BJ (cell line): Measurements from ENCODE around the gene NUDT7. TPM values are rescaled to one million over a fixed set of nuclear protein-coding genes. Genes with fewer than 3 reads are reported as not detected.
A peak's percentile ranks its signal among the peaks of the same experiment; 100 is the strongest.

ENCODE experiments used
- CTCF ChIA-PET: fragments of 350-600 bp; formaldehyde crosslinking; extraction: SDS; loops from one replicate; lab custom pipeline; 2021; ENCODE audit warnings: antibody characterized with exemption, inconsistent platforms; lab: Yijun Ruan, JAX
- POLR2A ChIA-PET: fragments of 300-600 bp; sonication (Branson Sonifier 250); formaldehyde crosslinking; extraction: SDS; loops from one replicate; lab custom pipeline; 2021; ENCODE audit warnings: antibody characterized with exemption; lab: Charles Lee
- DNase-seq: peaks from one replicate; pipeline ENCODE4 v3.0.0-alpha.2; 2011; ENCODE audit warnings: low read depth
- H3K27me3 ChIP-seq: 2 replicates; pipeline ENCODE4 v1.6.0; 2011; ENCODE audit warnings: low read length; ENCODE audit not compliant: control insufficient read depth, insufficient read depth
- H3K36me3 ChIP-seq: 2 replicates; pipeline ENCODE4 v1.5.1; 2011; ENCODE audit warnings: low read length; ENCODE audit not compliant: control insufficient read depth, insufficient read depth
- H3K4me3 ChIP-seq: 2 replicates; pipeline ENCODE4 v1.5.1; 2011; ENCODE audit warnings: low read depth, mild to moderate bottlenecking, control low read depth, low read length
- CTCF ChIP-seq: IDR thresholded peaks from 2 replicates; pipeline ENCODE4 v1.5.1; 2011; ENCODE audit warnings: low read depth, mild to moderate bottlenecking, control low read depth, inconsistent platforms, low read length, moderate library complexity; ENCODE audit not compliant: insufficient read depth
- polyA plus RNA-seq: library from polyadenylated mRNA; depleted of rRNA; stranded (reverse); fragments of >200 nt; gene quantifications from 2 replicates; pipeline ENCODE4 v1.2.3, GENCODE V29; 2011

The NUDT7 gene
- polyA plus RNA-seq, 1 experiment: 3.9 TPM

GRCh38 chr16:77721752-77722308, 484 bp upstream of the NUDT7 start:
- CTCF ChIA-PET: interaction anchor here (0.6 to 1.5 kb wide), 4 partner anchors 16 to 253 kb away, joined by 3 read pairs; no protein-coding TSS in a partner anchor
- POLR2A ChIA-PET: no interaction called here
- TF ChIP-seq CTCF: no peak
- Histone ChIP-seq H3K4me3 (no peak overlapping the region), H3K36me3 (no peaks in the 10 kb centered on the region), H3K27me3 (no peaks in the 10 kb centered on the region)
- no peak for DNase-seq

GRCh38 chr16:77723108-77723514, 797 bp downstream of the NUDT7 start:
- no peaks in the 10 kb centered on the region for H3K27me3 ChIP-seq
- POLR2A ChIA-PET: no interaction called here
- H3K36me3 ChIP-seq: no peaks in the 10 kb centered on the region
- H3K4me3 ChIP-seq: peak overlapping the region; percentile 56
- TF ChIP-seq CTCF: no peak
- DNase-seq: no peak
- CTCF ChIA-PET: no interaction called here

GRCh38 chr16:77724174-77724573, 1.9 kb downstream of the NUDT7 start:
- no peaks in the 10 kb centered on the region for H3K36me3 ChIP-seq
- DNase-seq: no peak
- H3K4me3 ChIP-seq: no peak overlapping the region
- ChIA-PET CTCF (no interaction called here), POLR2A (no interaction called here)
- no peaks in the 10 kb centered on the region for H3K27me3 ChIP-seq
- TF ChIP-seq CTCF: no peak

- Histone ChIP-seq H3K27me3 (no peaks in the 10 kb centered on the region), H3K4me3 (no peak overlapping the region), H3K36me3 (no peaks in the 10 kb centered on the region)
- ChIA-PET POLR2A (no interaction called here), CTCF (no interaction called here)
- no peak for TF ChIP-seq CTCF
- DNase-seq: no peak
These were observed 7.6 kb downstream of the NUDT7 start for GRCh38 chr16:77729951-77730350.

GRCh38 chr16:77732241-77732946, 10.1 kb downstream of the NUDT7 start:
- no peak for TF ChIP-seq CTCF
- H3K4me3 ChIP-seq: no peak overlapping the region
- no peaks in the 10 kb centered on the region for H3K36me3 ChIP-seq
- no peaks in the 10 kb centered on the region for H3K27me3 ChIP-seq
- CTCF ChIA-PET: interaction anchor here (1.0 kb wide), 1 partner anchor 52 kb away, joined by 3 read pairs; no protein-coding TSS in a partner anchor
- no peak for DNase-seq
- POLR2A ChIA-PET: no interaction called here
